ENCODE measurements around the gene KRT23. TPM values are rescaled to one million over a fixed set of nuclear protein-coding genes. Genes with fewer than 3 reads are reported as not detected.

KRT23 gene
- total RNA-seq (under 1 TPM in 1 of 9 donors, not detected in 8; 0.16 TPM), polyA plus RNA-seq (not detected)
- long read RNA-seq, donor 1 = 0 reads
- long read RNA-seq, donor 2 = 0 reads
- long read RNA-seq, donor 3 = 0 reads

- Histone ChIP-seq H3K27me3 (peaks cover 0 to 11% (median 0%) of the 10 kb centered on the region in 9 donors), H3K4me1 (no peaks in the 10 kb centered on the region), H3K4me3 (no peak within 1 kb of the TSS), H3K9me3 (no peaks in the 10 kb centered on the region), H3K27ac (no peak within 1 kb of the TSS), H3K36me3 (no peaks in the 10 kb centered on the region)
- intact Hi-C loops (cut with DNase I) = no loop called here
- WGBS, 4 donors = 34 to 42% (median 37%) methylated on average over 9 of the region's 9 CpGs
- no peak for TF ChIP-seq POLR2A (IDR thresholded peaks at IDR 0.05)
- TF ChIP-seq, protein P1, sequence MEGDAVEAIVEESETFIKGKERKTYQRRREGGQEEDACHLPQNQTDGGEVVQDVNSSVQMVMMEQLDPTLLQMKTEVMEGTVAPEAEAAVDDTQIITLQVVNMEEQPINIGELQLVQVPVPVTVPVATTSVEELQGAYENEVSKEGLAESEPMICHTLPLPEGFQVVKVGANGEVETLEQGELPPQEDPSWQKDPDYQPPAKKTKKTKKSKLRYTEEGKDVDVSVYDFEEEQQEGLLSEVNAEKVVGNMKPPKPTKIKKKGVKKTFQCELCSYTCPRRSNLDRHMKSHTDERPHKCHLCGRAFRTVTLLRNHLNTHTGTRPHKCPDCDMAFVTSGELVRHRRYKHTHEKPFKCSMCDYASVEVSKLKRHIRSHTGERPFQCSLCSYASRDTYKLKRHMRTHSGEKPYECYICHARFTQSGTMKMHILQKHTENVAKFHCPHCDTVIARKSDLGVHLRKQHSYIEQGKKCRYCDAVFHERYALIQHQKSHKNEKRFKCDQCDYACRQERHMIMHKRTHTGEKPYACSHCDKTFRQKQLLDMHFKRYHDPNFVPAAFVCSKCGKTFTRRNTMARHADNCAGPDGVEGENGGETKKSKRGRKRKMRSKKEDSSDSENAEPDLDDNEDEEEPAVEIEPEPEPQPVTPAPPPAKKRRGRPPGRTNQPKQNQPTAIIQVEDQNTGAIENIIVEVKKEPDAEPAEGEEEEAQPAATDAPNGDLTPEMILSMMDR (IDR thresholded peaks at IDR 0.05) = no peak
- no peak for ATAC-seq
- DNase-seq = no peak
Observed at GRCh38 chr17:40937384-40937819, at the start of gene KRT23. KRT23 (minus strand) TSS chr17:40937646; CDS start chr17:40936603, 1,043 bp downstream.

DNA sequence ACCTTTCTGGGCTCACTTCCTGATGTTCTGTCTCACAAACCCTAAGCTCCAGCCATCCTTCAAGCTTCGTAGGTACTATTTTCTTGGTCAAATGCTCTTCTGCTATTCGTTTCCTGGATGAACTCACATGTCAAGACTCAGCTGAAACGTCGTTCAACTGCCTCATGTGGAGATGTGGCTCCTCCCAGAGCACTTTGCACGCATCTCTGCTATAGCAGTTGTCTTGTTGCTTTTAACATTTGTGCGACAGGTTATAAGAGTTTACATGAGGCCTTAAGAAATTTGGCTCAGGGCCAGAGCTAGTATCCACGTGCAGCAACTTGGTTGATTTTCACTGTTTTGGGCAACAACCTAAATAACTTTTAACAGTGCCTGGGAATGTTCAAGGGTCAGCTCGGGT, 49.5 kb upstream of the KRT23 start:
- peaks cover 0 to 26% (median 9%) of the 10 kb centered on the region in 9 donors for H3K27me3 ChIP-seq
- H3K27ac ChIP-seq = no peak overlapping the region
- H3K4me3 ChIP-seq = no peak overlapping the region
- ATAC-seq (no peak), DNase-seq (no peak)
- intact Hi-C loops (cut with DNase I) = no loop called here
- TF ChIP-seq, protein P1 (IDR thresholded peaks at IDR 0.05) = no peak
- no peak for TF ChIP-seq POLR2A (IDR thresholded peaks at IDR 0.05)
- no peaks in the 10 kb centered on the region for H3K4me1 ChIP-seq
- peaks cover 0 to 3% (median 0%) of the 10 kb centered on the region in 12 donors for H3K9me3 ChIP-seq
- H3K36me3 ChIP-seq = no peaks in the 10 kb centered on the region
- 57 to 63% (median 60%) methylated on average over 8 of the region's 8 CpGs for WGBS, 4 donors

GRCh38 chr17:40984226-40984625, 46.8 kb upstream of the KRT23 start, which contains the start of gene KRT40:
KRT40 (minus strand) TSS chr17:40984326; CDS start chr17:40984273, 53 bp downstream.
- DNase-seq (no peak), ATAC-seq (no peak)
- Histone ChIP-seq H3K27ac (no peak within 1 kb of the TSS), H3K36me3 (no peaks in the 10 kb centered on the region), H3K9me3 (no peaks in the 10 kb centered on the region), H3K27me3 (peaks cover 0 to 35% (median 7%) of the 10 kb centered on the region in 9 donors), H3K4me3 (no peak within 1 kb of the TSS), H3K4me1 (peaks cover 0 to 5% (median 0%) of the 10 kb centered on the region in 12 donors)
- TF ChIP-seq POLR2A (IDR thresholded peaks at IDR 0.05) = no peak
- TF ChIP-seq, protein P1 (IDR thresholded peaks at IDR 0.05) = no peak
- 65 to 75% (median 72%) methylated on average over 3 of the region's 3 CpGs for WGBS, 4 donors
- intact Hi-C loops (cut with DNase I) = no loop called here

- Histone ChIP-seq H3K27ac (no peak overlapping the region), H3K4me3 (no peak overlapping the region), H3K36me3 (no peaks in the 10 kb centered on the region), H3K4me1 (peaks cover 0 to 5% (median 0%) of the 10 kb centered on the region in 12 donors), H3K9me3 (no peaks in the 10 kb centered on the region), H3K27me3 (peaks cover 0 to 33% (median 6%) of the 10 kb centered on the region in 9 donors)
- WGBS, 4 donors = 46 to 55% (median 51%) methylated on average over 5 of the region's 5 CpGs
- intact Hi-C loops (cut with DNase I) = no loop called here
- no peak for DNase-seq
- TF ChIP-seq POLR2A (IDR thresholded peaks at IDR 0.05) = no peak
- TF ChIP-seq, protein P1 (IDR thresholded peaks at IDR 0.05) = no peak
- ATAC-seq = no peak
Observed at GRCh38 chr17:40981115-40981514, 43.7 kb upstream of the KRT23 start.
